GM21515 (cell line): Measurements from ENCODE around the gene STRN3.
"Not testable (repeated sequence)": the region's sequence is repeated elsewhere in the genome, so short reads cannot be mapped to it uniquely, and the experiment has no call there.

Experiments used
- ATAC-seq: cut with Tn5 transposase; IDR thresholded peaks from one replicate; pipeline ENCODE4 v1.9.1; 2021; ENCODE audit not compliant: unreplicated experiment

STRN3 gene

GRCh38 chr14:30925254-30925653, 100.9 kb downstream of the STRN3 start:
- no peak for ATAC-seq

- ATAC-seq = no peak
Measured at GRCh38 chr14:30921788-30922187, 104.4 kb downstream of the STRN3 start.

- no peak for ATAC-seq
Measured at GRCh38 chr14:30921305-30921704, 104.9 kb downstream of the STRN3 start.

- no peak for ATAC-seq
Measured at GRCh38 chr14:30915596-30915995, 110.6 kb downstream of the STRN3 start.

- ATAC-seq = no peak
Measured at GRCh38 chr14:30914812-30915211, 111.4 kb downstream of the STRN3 start.

GRCh38 chr14:30908826-30909225, 117.4 kb downstream of the STRN3 start:
- no peak for ATAC-seq

GRCh38 chr14:30907659-30908057, 118.5 kb downstream of the STRN3 start:
- ATAC-seq = no peak

GRCh38 chr14:30906752-30907658, 119.2 kb downstream of the STRN3 start:
- ATAC-seq = no peak

GRCh38 chr14:30903285-30904124, 122.7 kb downstream of the STRN3 start:
- no peak for ATAC-seq

- not testable (repeated sequence) for ATAC-seq
Measured at GRCh38 chr14:30897121-30897520, 129.1 kb downstream of the STRN3 start.

- ATAC-seq = no peak
Measured at GRCh38 chr14:30896435-30896834, 129.7 kb downstream of the STRN3 start.

GRCh38 chr14:30894923-30895515, 131.2 kb downstream of the STRN3 start:
- no peak for ATAC-seq

- ATAC-seq = no peak
Measured at GRCh38 chr14:30893819-30894218, 132.4 kb downstream of the STRN3 start.

- ATAC-seq = no peak
Measured at GRCh38 chr14:30889244-30889594, 137.0 kb downstream of the STRN3 start.

GRCh38 chr14:30888480-30889243, 137.5 kb downstream of the STRN3 start:
- ATAC-seq = no peak

GRCh38 chr14:30885840-30886740, 140.1 kb downstream of the STRN3 start:
- no peak for ATAC-seq

GRCh38 chr14:30884901-30885300, 141.3 kb downstream of the STRN3 start:
- no peak for ATAC-seq

GRCh38 chr14:30883508-30884294, 142.5 kb downstream of the STRN3 start:
- no peak for ATAC-seq

- no peak for ATAC-seq
Measured at GRCh38 chr14:30882431-30882830, 143.7 kb downstream of the STRN3 start.
